SK-N-MC (cell line): ENCODE data around the gene ETFB.

Experiments used
- DNase-seq: peaks from one replicate; pipeline ENCODE4 v3.0.0-alpha.2; 2011; ENCODE audit warnings: low read depth, low spot score
- H3K27ac ChIP-seq: fragments of 200-600 bp; sonication (generic); 2 replicates; pipeline ENCODE4 v1.5.1; 2016; ENCODE audit warnings: mixed run types
- H3K36me3 ChIP-seq: fragments of 200-600 bp; sonication (generic); 2 replicates; pipeline ENCODE4 v1.6.1; 2017; ENCODE audit warnings: antibody characterized with exemption, low read length, mixed read lengths; ENCODE audit not compliant: insufficient read depth
- H3K4me3 ChIP-seq: fragments of 200-600 bp; sonication (generic); 2 replicates; pipeline ENCODE4 v1.5.1; 2016
- H3K9ac ChIP-seq: fragments of 200-600 bp; sonication (generic); 2 replicates; pipeline ENCODE4 v1.8.0; 2017; ENCODE audit warnings: mixed run types, mixed read lengths; ENCODE audit not compliant: insufficient read length
- H3K9me3 ChIP-seq: fragments of 200-600 bp; sonication (generic); 2 replicates; pipeline ENCODE4 v1.6.1; 2017; ENCODE audit warnings: low read depth, mild to moderate bottlenecking, antibody characterized with exemption, low read length, moderate library complexity, mixed read lengths
- EZH2 ChIP-seq: fragments of 200-600 bp; sonication (generic); IDR thresholded peaks from one replicate; pipeline ENCODE4 v1.6.1; 2017; ENCODE audit warnings: antibody characterized with exemption
- FOXP2 ChIP-seq: optimal IDR thresholded peaks from 2 replicates; pipeline ENCODE3; 2011; ENCODE audit warnings: mild to moderate bottlenecking, moderate library complexity; ENCODE audit not compliant: insufficient read depth; ENCODE audit errors: extremely low read length, control extremely low read depth
- POLR2AphosphoS5 ChIP-seq: IDR thresholded peaks from 2 replicates; pipeline ENCODE4 v1.6.1; 2012; ENCODE audit warnings: mild to moderate bottlenecking, low read depth, low read length, borderline replicate concordance

Gene ETFB

GRCh38 chr19:51367565-51368365 is 1.6 kb upstream of the ETFB start:
- no peak overlapping the region for H3K27ac ChIP-seq

GRCh38 chr19:51367255-51367564 is 1.0 kb upstream of the ETFB start:
- Histone ChIP-seq H3K9ac (peak overlapping the region; percentile 69), H3K36me3 (no peaks in the 10 kb centered on the region), H3K9me3 (no peaks in the 10 kb centered on the region), H3K27ac (peak overlapping the region; percentile 60; the same call in 1 of the 2 replicates), H3K4me3 (peak overlapping the region; percentile 93)
- no peak for DNase-seq
- TF ChIP-seq FOXP2 (peak; percentile 60), EZH2 (no peak), POLR2AphosphoS5 (peak; percentile 65)

More at GRCh38 chr19:51367565-51368365, 1.6 kb upstream of the ETFB start:
- H3K4me3 ChIP-seq: peak overlapping the region; percentile 93
- no peak overlapping the region for H3K9ac ChIP-seq
- H3K36me3 ChIP-seq: no peaks in the 10 kb centered on the region
- peak; percentile 54; the same call in 1 of the 2 replicates for TF ChIP-seq POLR2AphosphoS5
- TF ChIP-seq FOXP2: no peak
- no peaks in the 10 kb centered on the region for H3K9me3 ChIP-seq
- peak; percentile 64 for DNase-seq

- Histone ChIP-seq H3K9ac (peak overlapping the region; percentile 69), H3K27ac (peak overlapping the region; percentile 60; the same call in 1 of the 2 replicates), H3K4me3 (peak overlapping the region; percentile 93), H3K9me3 (no peaks in the 10 kb centered on the region), H3K36me3 (no peaks in the 10 kb centered on the region)
- DNase-seq: peak; percentile 72
- TF ChIP-seq EZH2: no peak
- no peak for TF ChIP-seq FOXP2
- TF ChIP-seq POLR2AphosphoS5: peak; percentile 88
Observed at GRCh38 chr19:51366389-51367254, 434 bp upstream of the ETFB start.

- TF ChIP-seq FOXP2 (no peak), POLR2AphosphoS5 (no peak), EZH2 (no peak)
- DNase-seq: no peak
- Histone ChIP-seq H3K36me3 (no peaks in the 10 kb centered on the region), H3K27ac (no peak overlapping the region), H3K9ac (peak overlapping the region; percentile 94), H3K9me3 (no peaks in the 10 kb centered on the region), H3K4me3 (peak overlapping the region; percentile 93)
Observed at GRCh38 chr19:51365211-51365964, 800 bp downstream of the ETFB start.

GRCh38 chr19:51364200-51365106 is 1.7 kb downstream of the ETFB start:
- Histone ChIP-seq H3K4me3 (no peak overlapping the region), H3K9ac (no peak overlapping the region), H3K27ac (no peak overlapping the region), H3K9me3 (no peaks in the 10 kb centered on the region), H3K36me3 (no peaks in the 10 kb centered on the region)
- DNase-seq: no peak
- TF ChIP-seq POLR2AphosphoS5: no peak
- TF ChIP-seq EZH2: no peak
- TF ChIP-seq FOXP2: no peak

- no peak overlapping the region for H3K9ac ChIP-seq
- TF ChIP-seq POLR2AphosphoS5 (no peak), EZH2 (no peak), FOXP2 (no peak)
- no peaks in the 10 kb centered on the region for H3K9me3 ChIP-seq
- no peak for DNase-seq
- no peak overlapping the region for H3K27ac ChIP-seq
- H3K36me3 ChIP-seq: no peaks in the 10 kb centered on the region
- no peak overlapping the region for H3K4me3 ChIP-seq
Observed at GRCh38 chr19:51361239-51361638, 4.9 kb downstream of the ETFB start.

GRCh38 chr19:51359294-51359693 is 6.9 kb downstream of the ETFB start:
- no peaks in the 10 kb centered on the region for H3K9me3 ChIP-seq
- no peaks in the 10 kb centered on the region for H3K36me3 ChIP-seq
- no peak overlapping the region for H3K9ac ChIP-seq
- H3K4me3 ChIP-seq: no peak overlapping the region
- no peak for TF ChIP-seq EZH2
- no peak for TF ChIP-seq FOXP2
- no peak for TF ChIP-seq POLR2AphosphoS5
- no peak overlapping the region for H3K27ac ChIP-seq
- no peak for DNase-seq
